HG03159 (cell line): ENCODE data around the gene LRRK1.
"Not testable (repeated sequence)": the region's sequence is repeated elsewhere in the genome, so short reads cannot be mapped to it uniquely, and the experiment has no call there.

Experiments
- ATAC-seq: cut with Tn5 transposase; IDR thresholded peaks from one replicate; pipeline ENCODE4 v1.9.1; 2021; ENCODE audit warnings: mild to moderate bottlenecking, moderate library complexity; ENCODE audit not compliant: unreplicated experiment

The LRRK1 gene

GRCh38 chr15:101066501-101067408, 147.6 kb downstream of the LRRK1 start:
- ATAC-seq, result no peak

GRCh38 chr15:101067660-101068522, 148.7 kb downstream of the LRRK1 start:
- ATAC-seq, result no peak

- ATAC-seq, result no peak
These were observed 149.4 kb downstream of the LRRK1 start for GRCh38 chr15:101068523-101068960.

GRCh38 chr15:101068961-101069653, 149.9 kb downstream of the LRRK1 start:
- ATAC-seq, result no peak

DNA sequence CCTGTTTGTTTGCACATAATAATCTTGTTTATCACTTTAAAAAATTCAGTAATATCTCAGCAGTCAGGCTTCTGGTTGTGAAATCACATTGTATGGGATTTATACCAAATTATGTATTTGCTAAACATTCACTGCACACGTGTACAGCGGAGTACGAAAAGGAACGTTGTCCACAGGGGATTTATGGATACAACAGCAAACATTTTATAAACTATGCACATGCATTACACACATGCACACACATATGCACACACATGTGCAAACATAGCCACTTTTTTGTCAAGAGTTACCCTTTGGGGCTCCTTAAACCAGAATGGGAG, 150.5 kb downstream of the LRRK1 start:
- no peak for ATAC-seq

DNA sequence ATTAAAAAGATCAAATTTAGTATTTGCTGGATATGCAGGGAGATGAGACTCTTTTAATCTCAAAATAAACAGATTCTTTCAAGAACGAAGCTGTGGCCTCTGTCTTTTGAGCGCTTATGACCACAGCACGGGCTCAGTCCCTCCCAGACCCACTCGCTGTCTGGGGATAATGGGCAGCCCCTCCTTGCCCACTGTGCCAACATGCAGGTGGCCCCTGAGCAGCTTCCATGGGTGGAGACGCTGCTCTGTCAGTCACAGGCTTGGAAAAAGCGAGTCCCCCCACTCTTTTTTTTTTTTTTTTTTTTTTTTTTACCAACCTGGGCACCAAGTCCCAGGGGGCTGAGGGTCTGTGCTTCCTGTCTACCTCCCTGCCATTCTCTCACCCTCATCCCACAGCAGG, 150.9 kb downstream of the LRRK1 start:
- ATAC-seq, result no peak

GRCh38 chr15:101070502-101071273, 151.5 kb downstream of the LRRK1 start:
- no peak for ATAC-seq

DNA sequence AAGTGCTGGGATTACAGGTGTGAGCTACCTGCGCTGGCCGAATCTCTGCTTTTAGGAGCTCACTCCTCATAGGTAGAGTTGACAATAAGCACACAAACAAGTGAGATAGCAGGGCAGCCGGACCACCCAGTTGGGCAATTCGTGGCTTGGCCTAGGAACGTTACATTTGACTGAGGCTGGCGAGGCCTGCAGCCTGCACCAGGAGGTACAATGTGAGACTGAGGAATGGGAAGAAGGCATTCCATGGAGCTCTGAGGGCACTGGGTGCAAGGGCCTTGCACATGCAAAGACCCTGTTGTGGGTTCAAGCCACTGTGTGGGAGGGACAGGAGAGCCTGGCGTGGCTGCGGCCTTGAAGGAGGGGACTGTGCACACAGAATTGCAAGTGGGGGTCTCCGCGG, 152.5 kb downstream of the LRRK1 start:
- no peak for ATAC-seq

- not testable (repeated sequence) for ATAC-seq
These were observed 153.1 kb downstream of the LRRK1 start for GRCh38 chr15:101072235-101072634.

DNA sequence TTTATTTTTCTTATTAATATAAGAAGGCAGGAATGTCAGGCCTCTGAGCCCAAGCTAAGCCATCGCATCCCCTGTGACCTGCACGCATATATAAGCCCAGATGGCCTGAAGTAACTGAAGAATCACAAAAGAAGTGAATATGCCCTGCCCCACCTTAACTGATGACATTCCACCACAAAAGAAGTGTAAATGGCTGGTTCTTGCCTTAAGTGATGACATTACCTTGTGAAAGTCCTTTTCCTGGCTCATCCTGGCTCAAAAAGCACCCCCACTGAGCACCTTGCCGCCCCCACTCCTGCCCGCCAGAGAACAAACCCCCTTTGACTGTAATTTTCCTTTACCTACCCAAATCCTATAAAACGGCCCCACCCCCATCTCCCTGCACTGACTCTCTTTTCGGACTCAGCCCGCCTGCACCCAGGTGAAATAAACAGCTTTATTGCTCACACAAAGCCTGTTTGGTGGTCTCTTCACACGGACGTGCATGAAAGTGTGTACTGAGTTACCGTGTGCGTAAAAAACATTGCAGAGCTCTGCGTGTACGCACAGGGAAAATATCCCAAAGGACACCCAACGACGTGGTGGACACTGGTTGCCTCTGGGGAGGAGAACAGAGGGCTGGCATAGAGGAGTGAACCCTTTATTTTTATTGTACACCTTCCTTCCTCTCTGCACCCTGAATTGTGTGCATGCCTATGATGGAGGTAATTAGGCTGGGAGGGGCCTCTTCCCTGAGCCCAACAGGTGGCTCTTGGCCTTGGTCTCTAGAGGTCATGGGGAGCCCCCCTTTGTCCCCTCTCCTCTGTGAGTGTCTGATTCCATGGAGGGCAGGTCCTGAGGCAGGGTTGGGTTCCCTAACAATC, 158.9 kb downstream of the LRRK1 start:
- not testable (repeated sequence) for ATAC-seq

DNA sequence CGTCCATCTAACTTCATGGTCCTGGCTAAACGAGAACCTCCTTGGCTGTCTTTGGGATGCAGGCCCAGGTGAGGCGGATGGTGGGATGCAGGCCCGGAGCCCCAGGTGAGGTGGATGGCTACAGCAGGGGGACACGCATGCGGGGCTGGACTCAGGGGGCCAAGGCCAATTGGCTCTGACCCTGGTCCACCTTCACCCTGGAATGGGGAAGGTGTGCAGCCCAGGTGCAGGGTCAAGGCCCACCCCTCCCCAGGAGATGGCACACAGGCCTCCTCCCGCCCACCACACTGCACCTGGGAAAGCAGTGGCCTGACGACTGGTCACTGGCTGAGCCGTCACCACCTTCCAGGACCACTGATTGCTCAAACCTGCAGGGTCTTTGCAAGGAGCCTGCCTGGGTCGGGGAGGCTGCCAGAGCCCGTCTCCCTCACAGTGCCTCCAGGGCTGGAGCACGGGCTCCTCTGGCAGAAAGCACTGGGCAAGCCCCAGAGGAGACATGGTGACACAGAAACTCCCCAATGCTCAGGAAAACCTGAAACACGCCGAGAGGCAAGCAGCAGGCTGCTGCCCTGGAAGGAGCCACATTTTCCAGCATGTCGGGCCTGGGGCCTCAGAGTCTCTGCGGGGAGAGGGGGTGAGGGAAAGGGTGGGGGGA, 159.6 kb downstream of the LRRK1 start:
- ATAC-seq, result no peak

DNA sequence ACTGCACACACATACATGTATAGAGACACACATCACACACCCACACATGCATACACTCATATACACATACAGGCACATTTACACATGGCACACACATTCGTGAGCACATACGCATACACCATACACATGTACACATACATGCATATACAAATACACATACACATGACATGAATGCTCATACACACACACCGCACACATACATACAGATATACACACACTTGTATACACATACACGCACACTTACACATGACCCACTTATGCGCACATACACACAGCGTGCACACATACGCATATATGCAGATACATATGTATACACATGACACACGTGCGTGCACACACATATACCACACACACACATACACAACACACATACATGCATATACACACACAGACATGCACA, 162.7 kb downstream of the LRRK1 start:
- ATAC-seq, result no peak

DNA sequence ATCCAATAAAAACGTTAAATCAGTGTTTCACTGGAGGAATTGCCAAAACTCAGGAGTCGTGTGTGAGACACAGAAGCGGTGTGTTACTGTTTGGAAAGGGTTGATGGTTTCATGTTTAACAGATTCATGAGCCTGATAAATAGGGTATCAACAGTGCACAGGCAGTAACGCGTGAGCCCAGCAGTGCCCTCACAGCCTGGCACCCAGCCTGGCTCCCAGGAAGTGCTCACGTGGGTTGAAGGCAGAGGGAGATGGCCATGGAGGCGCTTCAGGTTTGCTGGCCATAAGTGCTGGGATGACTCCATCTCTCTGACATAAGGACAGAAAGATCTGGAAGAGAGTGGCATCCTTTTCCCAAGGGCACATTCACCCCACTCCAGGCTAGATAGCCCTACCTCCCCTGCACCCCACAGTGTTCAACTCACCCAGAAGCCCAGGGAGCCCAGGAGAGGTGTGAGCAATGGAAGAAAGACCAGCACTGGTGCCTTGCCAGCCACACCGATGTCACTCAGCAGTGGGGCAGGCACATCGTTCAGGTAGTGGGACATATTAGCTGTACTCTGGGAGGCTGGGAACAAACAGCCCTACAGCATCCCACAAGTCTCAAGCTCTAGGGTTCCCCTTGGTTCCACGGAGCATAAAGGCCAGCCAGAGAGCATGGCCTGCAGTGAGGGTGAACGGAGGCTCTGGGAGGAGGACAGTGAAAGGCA, 164.3 kb downstream of the LRRK1 start:
- no peak for ATAC-seq

DNA sequence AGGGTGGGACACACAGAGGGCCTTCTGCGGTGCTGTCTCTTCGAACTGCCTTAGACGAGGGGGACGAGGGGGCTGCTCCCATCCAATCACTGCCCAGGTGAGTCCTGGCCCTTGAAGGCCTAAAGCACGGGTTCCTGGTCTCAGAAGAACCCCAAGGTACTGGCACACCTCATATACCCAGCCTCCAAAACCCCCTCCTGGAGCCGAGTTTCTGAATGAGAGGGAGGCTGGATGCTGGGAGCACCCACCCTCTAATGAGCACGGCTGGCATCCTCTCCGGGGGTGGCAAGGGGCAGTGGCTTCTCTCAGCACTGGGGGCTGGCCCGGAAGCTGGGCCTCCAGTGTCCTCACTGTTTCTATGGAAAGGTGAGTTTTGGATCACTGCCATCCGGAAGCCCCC, 165.6 kb downstream of the LRRK1 start:
- ATAC-seq, result no peak

DNA sequence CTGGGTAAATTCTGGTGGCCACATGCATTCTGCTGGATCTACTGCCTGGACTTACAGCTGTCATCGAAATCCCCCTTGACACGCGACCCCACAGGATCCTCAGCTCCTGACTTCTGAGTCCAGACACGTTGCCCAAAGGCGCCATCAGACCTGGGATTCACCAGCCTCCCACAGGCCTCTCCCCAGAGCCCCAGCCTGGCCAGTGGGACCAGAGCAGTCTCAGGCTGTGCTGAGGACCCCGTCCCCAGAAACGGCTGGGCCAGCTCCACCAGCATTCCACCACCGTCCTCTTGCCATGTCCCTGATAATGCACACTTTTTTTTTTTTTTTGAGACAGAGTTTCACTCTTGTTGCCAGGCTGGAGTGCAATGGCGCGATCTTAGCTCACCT, 166.1 kb downstream of the LRRK1 start:
- no peak for ATAC-seq

DNA sequence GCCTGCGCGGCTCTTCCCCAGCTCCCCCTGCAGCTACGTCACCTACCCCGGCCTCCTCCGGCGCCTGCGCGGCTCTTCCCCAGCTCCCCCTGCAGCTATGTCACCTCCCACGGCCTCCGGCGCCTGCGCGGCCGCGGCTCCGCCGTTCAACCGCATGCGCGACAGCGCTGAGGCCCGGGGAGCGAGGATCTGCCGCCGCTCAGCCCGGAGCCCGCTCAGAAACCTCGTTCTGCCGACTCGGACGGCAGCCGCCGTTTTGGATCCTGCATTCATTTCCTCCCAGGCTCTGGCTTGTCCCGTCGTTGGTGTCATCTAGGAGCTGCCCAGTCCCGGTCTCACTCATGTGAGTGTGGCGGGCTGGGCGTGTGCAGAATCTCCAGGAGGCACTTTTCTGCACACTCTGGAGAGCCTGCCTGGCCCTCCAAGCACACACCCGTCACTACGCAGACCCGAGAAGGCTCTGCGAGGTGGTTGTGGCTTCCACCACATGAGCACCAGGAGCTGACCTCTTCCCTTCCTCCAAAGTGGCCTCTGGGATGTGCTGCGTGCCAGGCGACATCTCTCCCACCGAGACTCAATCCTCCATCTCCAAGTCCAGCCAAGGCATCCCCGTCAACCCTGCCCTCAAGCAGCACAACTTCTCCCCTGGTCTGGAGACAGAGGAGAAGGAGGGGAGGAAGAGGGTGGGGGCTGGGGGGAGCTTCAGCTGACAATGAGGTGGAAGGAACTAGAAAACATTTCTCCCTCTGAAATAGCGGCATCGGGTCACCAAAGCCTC, 167.4 kb downstream of the LRRK1 start:
- ATAC-seq, result no peak

- no peak for ATAC-seq
These were observed 168.1 kb downstream of the LRRK1 start for GRCh38 chr15:101087172-101087769.
